ENCODE data around the gene ZNF280C.

- TF ChIP-seq ZBTB26 (CRISPR knock-in tag; IDR thresholded peaks at IDR 0.05; ENCODE audit: borderline replicate concordance) (no peak), ARNT (IDR thresholded peaks at IDR 0.05) (no peak)
Measured at GRCh38 chrX:130204647-130205046, 64.1 kb downstream of the ZNF280C start.
